GM23338 (cell line): ENCODE data around the gene EXOSC7. TPM values are rescaled to one million over a fixed set of nuclear protein-coding genes. Genes with fewer than 3 reads are reported as not detected.

Source experiments
- ATAC-seq: fragments of 200-7000 bp; cut with Tn5 transposase; 3 replicates; pipeline ENCODE4 v1.9.1; 2020
- DNase-seq: peaks from one replicate; pipeline ENCODE4 v3.0.0-alpha.2; 2015; ENCODE audit warnings: low spot score
- H2AFZ ChIP-seq: fragments of 200-600 bp; sonication (generic); 2 replicates; pipeline ENCODE4 v1.8.0; 2016; ENCODE audit warnings: antibody characterized with exemption, mild to moderate bottlenecking, moderate library complexity
- H3F3A ChIP-seq: fragments of 200-600 bp; sonication (generic); replicated peaks from 2 replicates; pipeline ENCODE4 v1.8.0; 2017; ENCODE audit warnings: antibody characterized with exemption, mixed run types, low read depth
- H3K27ac ChIP-seq: fragments of 200-600 bp; sonication (generic); 2 replicates; pipeline ENCODE4 v1.6.1; 2016; ENCODE audit warnings: low read depth
- H3K27me3 ChIP-seq: fragments of 200-600 bp; sonication (generic); 2 replicates; pipeline ENCODE4 v1.8.0; 2016; ENCODE audit warnings: mild to moderate bottlenecking, mixed run types, moderate library complexity; ENCODE audit not compliant: insufficient read depth
- H3K36me3 ChIP-seq: fragments of 200-600 bp; sonication (generic); 2 replicates; pipeline ENCODE4 v1.8.0; 2016; ENCODE audit warnings: mild to moderate bottlenecking; ENCODE audit not compliant: insufficient read depth
- H3K4me1 ChIP-seq: fragments of 200-600 bp; sonication (generic); 2 replicates; pipeline ENCODE4 v1.8.0; 2016; ENCODE audit warnings: mild to moderate bottlenecking, moderate library complexity; ENCODE audit not compliant: insufficient read depth
- H3K4me2 ChIP-seq: fragments of 200-600 bp; sonication (generic); 2 replicates; pipeline ENCODE4 v1.7.1; 2017; ENCODE audit warnings: mixed run types
- H3K4me3 ChIP-seq: fragments of 200-600 bp; sonication (generic); 2 replicates; pipeline ENCODE4 v1.6.1; 2016; ENCODE audit warnings: mixed run types
- H3K79me2 ChIP-seq: fragments of 200-600 bp; sonication (generic); replicated peaks from 2 replicates; pipeline ENCODE4 v1.8.0; 2017; ENCODE audit warnings: mild to moderate bottlenecking; ENCODE audit not compliant: insufficient read depth
- H3K9me2 ChIP-seq: fragments of 200-600 bp; sonication (generic); 2 replicates; pipeline ENCODE4 v1.8.0; 2017; ENCODE audit not compliant: insufficient read depth
- H4K20me1 ChIP-seq: fragments of 200-600 bp; sonication (generic); replicated peaks from 2 replicates; pipeline ENCODE4 v1.8.0; 2017; ENCODE audit warnings: mild to moderate bottlenecking; ENCODE audit not compliant: insufficient read depth
- H3K27ac Mint-ChIP-seq: 2 replicates; pipeline ENCODE4 v1.8.0; 2020; ENCODE audit warnings: inconsistent platforms, mild to moderate bottlenecking, moderate library complexity, mixed read lengths
- H3K27me3 Mint-ChIP-seq: 3 replicates; pipeline ENCODE4 v1.8.0; 2022; ENCODE audit warnings: low read depth, mild to moderate bottlenecking, moderate library complexity, mixed read lengths, inconsistent platforms; ENCODE audit not compliant: insufficient read depth, poor library complexity
- H3K36me3 Mint-ChIP-seq: 3 replicates; pipeline ENCODE4 v1.8.0; 2021; ENCODE audit warnings: low read depth, mild to moderate bottlenecking, inconsistent platforms, moderate library complexity, mixed read lengths
- H3K4me1 Mint-ChIP-seq: 3 replicates; pipeline ENCODE4 v1.8.0; 2020; ENCODE audit warnings: mild to moderate bottlenecking, inconsistent platforms, mixed read lengths
- H3K4me3 Mint-ChIP-seq: 3 replicates; pipeline ENCODE4 v1.8.0; 2021; ENCODE audit warnings: moderate library complexity, mild to moderate bottlenecking, inconsistent platforms, mixed read lengths
- H3K9me3 Mint-ChIP-seq: 3 replicates; pipeline ENCODE4 v1.8.0; 2020; ENCODE audit warnings: moderate library complexity, mild to moderate bottlenecking, inconsistent platforms, mixed read lengths
- CREB1 ChIP-seq: fragments of 250-450 bp; sonication (Bioruptor Pico); IDR thresholded peaks from 2 replicates; pipeline ENCODE4 v1.5.0; 2020; ENCODE audit warnings: low read depth, mild to moderate bottlenecking, moderate library complexity
- EZH2 ChIP-seq: fragments of 200-600 bp; sonication (generic); IDR thresholded peaks from one replicate; pipeline ENCODE4 v1.8.0; 2017; ENCODE audit warnings: antibody characterized with exemption, mild to moderate bottlenecking, low read depth; ENCODE audit not compliant: unreplicated experiment
- EZH2phosphoT487 ChIP-seq: fragments of 200-600 bp; sonication (generic); IDR thresholded peaks from one replicate; pipeline ENCODE4 v1.8.1; 2018; ENCODE audit warnings: antibody characterized with exemption; ENCODE audit not compliant: unreplicated experiment
- JUNB ChIP-seq: IDR thresholded peaks from one replicate; pipeline ENCODE4 v1.6.1; 2016; ENCODE audit warnings: antibody characterized with exemption; ENCODE audit not compliant: unreplicated experiment
- NANOG ChIP-seq: IDR thresholded peaks from 2 replicates; pipeline ENCODE4 v1.6.1; 2016; ENCODE audit warnings: antibody characterized with exemption, borderline replicate concordance
- POLR2AphosphoS5 ChIP-seq: IDR thresholded peaks from 2 replicates; pipeline ENCODE4 v1.6.1; 2016; ENCODE audit warnings: antibody characterized with exemption, low read depth
- STAT1 ChIP-seq: IDR thresholded peaks from one replicate; pipeline ENCODE4 v1.6.1; 2016; ENCODE audit warnings: antibody characterized with exemption; ENCODE audit not compliant: unreplicated experiment
- ZNF114 ChIP-seq: fragments of 250-450 bp; sonication (Bioruptor Pico); IDR thresholded peaks from 2 replicates; pipeline ENCODE4 v1.5.0; 2020; ENCODE audit warnings: mild to moderate bottlenecking, moderate library complexity
- ZNF331 ChIP-seq: fragments of 250-450 bp; sonication (Bioruptor Pico); IDR thresholded peaks from 2 replicates; pipeline ENCODE4 v1.5.0; 2020; ENCODE audit warnings: low read depth, mild to moderate bottlenecking, moderate library complexity
- polyA plus RNA-seq: library from polyadenylated mRNA; unstranded; fragments of >200 nt; fragmentation: Nextera tagmentation; extraction: Ambion mirVana; gene quantifications from 2 replicates; pipeline ENCODE4 v1.2.1, GENCODE V29; 2016
- total RNA-seq: library from RNA; depleted of rRNA; stranded (reverse); fragments of >200 nt; shearing (Covaris generic); gene quantifications from 2 replicates; pipeline ENCODE4 v1.2.3, GENCODE V29; 2014
- TF ChIP-seq, protein P1 (sequence below): IDR thresholded peaks from one replicate; pipeline ENCODE4 v1.6.1; 2018; ENCODE audit warnings: antibody characterized with exemption; ENCODE audit not compliant: unreplicated experiment
- TF ChIP-seq, protein P2 (sequence below), 2 experiments: fragments of 200-600 bp in 1 of 2; sonication (generic) in 1 of 2; conservative IDR thresholded peaks; 2 replicates each; pipeline versions ENCODE4 v1.5.1 to v1.6.1; 2016 to 2017; ENCODE audit warnings: antibody characterized with exemption in 2 of 2, low read depth in 2 of 2, mild to moderate bottlenecking in 2 of 2, moderate library complexity in 1 of 2
- TF ChIP-seq, protein P3 (sequence below): fragments of 250-450 bp; sonication (Bioruptor Pico); IDR thresholded peaks from 2 replicates; pipeline ENCODE4 v1.5.0; 2020; ENCODE audit warnings: mild to moderate bottlenecking, moderate library complexity
- TF ChIP-seq, protein P4 (sequence below): IDR thresholded peaks from 2 replicates; pipeline ENCODE4 v1.6.1; 2016; ENCODE audit warnings: antibody characterized with exemption

EXOSC7 gene
- total and polyA plus RNA-seq, 2 experiments from 2014 or later: 84.8 to 120 TPM

DNA sequence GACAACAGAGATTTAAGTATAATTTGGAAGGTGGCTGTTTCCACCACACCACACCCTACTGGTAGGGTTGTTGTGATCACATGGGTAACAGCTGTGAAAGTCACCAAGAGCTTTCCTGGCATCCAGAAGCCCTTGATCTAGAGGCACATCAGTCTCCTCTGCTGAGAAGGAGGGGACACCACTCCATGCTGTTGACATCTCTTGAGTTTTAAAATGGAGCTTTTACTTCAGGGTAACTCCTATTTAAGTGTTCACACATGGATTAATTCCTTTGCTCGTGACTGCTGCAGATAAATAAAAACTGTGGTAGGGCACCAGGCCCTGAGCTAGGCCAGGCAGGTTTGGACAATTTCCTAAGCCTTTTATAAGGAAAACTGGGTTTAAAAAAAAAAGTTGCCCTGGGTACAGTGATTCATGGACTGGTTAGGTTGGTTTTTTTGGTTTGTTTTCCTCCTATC lies 7.5 kb downstream of the EXOSC7 start:
- Mint-ChIP-seq H3K4me3 (no peak overlapping the region), H3K27ac (no peak overlapping the region), H3K27me3 (peaks cover 3% of the 10 kb centered on the region), H3K36me3 (peaks cover 48% of the 10 kb centered on the region), H3K9me3 (peaks cover 24% of the 10 kb centered on the region), H3K4me1 (peaks cover 16% of the 10 kb centered on the region)
- no peaks in the 10 kb centered on the region for H3K27me3 ChIP-seq
- ATAC-seq (no peak), DNase-seq (no peak)
- H3K4me3 ChIP-seq: no peak overlapping the region
- H3K4me1 ChIP-seq: peaks cover 2% of the 10 kb centered on the region
- no peak overlapping the region for H3K27ac ChIP-seq
- no peaks in the 10 kb centered on the region for H3F3A ChIP-seq
- H3K9me2 ChIP-seq: peaks cover under 1% of the 10 kb centered on the region; the same call in 1 of the 2 replicates
- H3K4me2 ChIP-seq: no peak overlapping the region
- H3K36me3 ChIP-seq: no peaks in the 10 kb centered on the region; the same call in 1 of the 2 replicates
- TF ChIP-seq JUNB (no peak), NANOG (no peak), STAT1 (no peak), ZNF331 (CRISPR knock-in tag) (no peak), EZH2 (no peak), ZNF114 (CRISPR knock-in tag) (no peak), EZH2phosphoT487 (no peak), POLR2AphosphoS5 (no peak), CREB1 (no peak)
- TF ChIP-seq, protein P1, sequence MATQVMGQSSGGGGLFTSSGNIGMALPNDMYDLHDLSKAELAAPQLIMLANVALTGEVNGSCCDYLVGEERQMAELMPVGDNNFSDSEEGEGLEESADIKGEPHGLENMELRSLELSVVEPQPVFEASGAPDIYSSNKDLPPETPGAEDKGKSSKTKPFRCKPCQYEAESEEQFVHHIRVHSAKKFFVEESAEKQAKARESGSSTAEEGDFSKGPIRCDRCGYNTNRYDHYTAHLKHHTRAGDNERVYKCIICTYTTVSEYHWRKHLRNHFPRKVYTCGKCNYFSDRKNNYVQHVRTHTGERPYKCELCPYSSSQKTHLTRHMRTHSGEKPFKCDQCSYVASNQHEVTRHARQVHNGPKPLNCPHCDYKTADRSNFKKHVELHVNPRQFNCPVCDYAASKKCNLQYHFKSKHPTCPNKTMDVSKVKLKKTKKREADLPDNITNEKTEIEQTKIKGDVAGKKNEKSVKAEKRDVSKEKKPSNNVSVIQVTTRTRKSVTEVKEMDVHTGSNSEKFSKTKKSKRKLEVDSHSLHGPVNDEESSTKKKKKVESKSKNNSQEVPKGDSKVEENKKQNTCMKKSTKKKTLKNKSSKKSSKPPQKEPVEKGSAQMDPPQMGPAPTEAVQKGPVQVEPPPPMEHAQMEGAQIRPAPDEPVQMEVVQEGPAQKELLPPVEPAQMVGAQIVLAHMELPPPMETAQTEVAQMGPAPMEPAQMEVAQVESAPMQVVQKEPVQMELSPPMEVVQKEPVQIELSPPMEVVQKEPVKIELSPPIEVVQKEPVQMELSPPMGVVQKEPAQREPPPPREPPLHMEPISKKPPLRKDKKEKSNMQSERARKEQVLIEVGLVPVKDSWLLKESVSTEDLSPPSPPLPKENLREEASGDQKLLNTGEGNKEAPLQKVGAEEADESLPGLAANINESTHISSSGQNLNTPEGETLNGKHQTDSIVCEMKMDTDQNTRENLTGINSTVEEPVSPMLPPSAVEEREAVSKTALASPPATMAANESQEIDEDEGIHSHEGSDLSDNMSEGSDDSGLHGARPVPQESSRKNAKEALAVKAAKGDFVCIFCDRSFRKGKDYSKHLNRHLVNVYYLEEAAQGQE: no peak
- TF ChIP-seq, protein P2, sequence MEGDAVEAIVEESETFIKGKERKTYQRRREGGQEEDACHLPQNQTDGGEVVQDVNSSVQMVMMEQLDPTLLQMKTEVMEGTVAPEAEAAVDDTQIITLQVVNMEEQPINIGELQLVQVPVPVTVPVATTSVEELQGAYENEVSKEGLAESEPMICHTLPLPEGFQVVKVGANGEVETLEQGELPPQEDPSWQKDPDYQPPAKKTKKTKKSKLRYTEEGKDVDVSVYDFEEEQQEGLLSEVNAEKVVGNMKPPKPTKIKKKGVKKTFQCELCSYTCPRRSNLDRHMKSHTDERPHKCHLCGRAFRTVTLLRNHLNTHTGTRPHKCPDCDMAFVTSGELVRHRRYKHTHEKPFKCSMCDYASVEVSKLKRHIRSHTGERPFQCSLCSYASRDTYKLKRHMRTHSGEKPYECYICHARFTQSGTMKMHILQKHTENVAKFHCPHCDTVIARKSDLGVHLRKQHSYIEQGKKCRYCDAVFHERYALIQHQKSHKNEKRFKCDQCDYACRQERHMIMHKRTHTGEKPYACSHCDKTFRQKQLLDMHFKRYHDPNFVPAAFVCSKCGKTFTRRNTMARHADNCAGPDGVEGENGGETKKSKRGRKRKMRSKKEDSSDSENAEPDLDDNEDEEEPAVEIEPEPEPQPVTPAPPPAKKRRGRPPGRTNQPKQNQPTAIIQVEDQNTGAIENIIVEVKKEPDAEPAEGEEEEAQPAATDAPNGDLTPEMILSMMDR (conservative IDR thresholded peaks at IDR 0.05; ENCODE audit: low read depth in 2 of 2): no peak
- TF ChIP-seq, protein P3, sequence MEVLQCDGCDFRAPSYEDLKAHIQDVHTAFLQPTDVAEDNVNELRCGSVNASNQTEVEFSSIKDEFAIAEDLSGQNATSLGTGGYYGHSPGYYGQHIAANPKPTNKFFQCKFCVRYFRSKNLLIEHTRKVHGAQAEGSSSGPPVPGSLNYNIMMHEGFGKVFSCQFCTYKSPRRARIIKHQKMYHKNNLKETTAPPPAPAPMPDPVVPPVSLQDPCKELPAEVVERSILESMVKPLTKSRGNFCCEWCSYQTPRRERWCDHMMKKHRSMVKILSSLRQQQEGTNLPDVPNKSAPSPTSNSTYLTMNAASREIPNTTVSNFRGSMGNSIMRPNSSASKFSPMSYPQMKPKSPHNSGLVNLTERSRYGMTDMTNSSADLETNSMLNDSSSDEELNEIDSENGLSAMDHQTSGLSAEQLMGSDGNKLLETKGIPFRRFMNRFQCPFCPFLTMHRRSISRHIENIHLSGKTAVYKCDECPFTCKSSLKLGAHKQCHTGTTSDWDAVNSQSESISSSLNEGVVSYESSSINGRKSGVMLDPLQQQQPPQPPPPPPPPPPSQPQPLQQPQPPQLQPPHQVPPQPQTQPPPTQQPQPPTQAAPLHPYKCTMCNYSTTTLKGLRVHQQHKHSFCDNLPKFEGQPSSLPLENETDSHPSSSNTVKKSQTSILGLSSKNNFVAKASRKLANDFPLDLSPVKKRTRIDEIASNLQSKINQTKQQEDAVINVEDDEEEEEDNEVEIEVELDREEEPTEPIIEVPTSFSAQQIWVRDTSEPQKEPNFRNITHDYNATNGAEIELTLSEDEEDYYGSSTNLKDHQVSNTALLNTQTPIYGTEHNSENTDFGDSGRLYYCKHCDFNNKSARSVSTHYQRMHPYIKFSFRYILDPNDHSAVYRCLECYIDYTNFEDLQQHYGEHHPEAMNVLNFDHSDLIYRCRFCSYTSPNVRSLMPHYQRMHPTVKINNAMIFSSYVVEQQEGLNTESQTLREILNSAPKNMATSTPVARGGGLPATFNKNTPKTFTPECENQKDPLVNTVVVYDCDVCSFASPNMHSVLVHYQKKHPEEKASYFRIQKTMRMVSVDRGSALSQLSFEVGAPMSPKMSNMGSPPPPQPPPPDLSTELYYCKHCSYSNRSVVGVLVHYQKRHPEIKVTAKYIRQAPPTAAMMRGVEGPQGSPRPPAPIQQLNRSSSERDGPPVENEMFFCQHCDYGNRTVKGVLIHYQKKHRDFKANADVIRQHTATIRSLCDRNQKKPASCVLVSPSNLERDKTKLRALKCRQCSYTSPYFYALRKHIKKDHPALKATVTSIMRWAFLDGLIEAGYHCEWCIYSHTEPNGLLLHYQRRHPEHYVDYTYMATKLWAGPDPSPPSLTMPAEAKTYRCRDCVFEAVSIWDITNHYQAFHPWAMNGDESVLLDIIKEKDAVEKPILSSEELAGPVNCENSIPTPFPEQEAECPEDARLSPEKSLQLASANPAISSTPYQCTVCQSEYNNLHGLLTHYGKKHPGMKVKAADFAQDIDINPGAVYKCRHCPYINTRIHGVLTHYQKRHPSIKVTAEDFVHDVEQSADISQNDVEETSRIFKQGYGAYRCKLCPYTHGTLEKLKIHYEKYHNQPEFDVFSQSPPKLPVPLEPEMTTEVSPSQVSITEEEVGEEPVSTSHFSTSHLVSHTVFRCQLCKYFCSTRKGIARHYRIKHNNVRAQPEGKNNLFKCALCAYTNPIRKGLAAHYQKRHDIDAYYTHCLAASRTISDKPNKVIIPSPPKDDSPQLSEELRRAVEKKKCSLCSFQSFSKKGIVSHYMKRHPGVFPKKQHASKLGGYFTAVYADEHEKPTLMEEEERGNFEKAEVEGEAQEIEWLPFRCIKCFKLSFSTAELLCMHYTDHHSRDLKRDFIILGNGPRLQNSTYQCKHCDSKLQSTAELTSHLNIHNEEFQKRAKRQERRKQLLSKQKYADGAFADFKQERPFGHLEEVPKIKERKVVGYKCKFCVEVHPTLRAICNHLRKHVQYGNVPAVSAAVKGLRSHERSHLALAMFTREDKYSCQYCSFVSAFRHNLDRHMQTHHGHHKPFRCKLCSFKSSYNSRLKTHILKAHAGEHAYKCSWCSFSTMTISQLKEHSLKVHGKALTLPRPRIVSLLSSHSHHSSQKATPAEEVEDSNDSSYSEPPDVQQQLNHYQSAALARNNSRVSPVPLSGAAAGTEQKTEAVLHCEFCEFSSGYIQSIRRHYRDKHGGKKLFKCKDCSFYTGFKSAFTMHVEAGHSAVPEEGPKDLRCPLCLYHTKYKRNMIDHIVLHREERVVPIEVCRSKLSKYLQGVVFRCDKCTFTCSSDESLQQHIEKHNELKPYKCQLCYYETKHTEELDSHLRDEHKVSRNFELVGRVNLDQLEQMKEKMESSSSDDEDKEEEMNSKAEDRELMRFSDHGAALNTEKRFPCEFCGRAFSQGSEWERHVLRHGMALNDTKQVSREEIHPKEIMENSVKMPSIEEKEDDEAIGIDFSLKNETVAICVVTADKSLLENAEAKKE: no peak
- TF ChIP-seq, protein P4, sequence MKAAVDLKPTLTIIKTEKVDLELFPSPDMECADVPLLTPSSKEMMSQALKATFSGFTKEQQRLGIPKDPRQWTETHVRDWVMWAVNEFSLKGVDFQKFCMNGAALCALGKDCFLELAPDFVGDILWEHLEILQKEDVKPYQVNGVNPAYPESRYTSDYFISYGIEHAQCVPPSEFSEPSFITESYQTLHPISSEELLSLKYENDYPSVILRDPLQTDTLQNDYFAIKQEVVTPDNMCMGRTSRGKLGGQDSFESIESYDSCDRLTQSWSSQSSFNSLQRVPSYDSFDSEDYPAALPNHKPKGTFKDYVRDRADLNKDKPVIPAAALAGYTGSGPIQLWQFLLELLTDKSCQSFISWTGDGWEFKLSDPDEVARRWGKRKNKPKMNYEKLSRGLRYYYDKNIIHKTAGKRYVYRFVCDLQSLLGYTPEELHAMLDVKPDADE: no peak
- H3K79me2 ChIP-seq: peaks cover 95% of the 10 kb centered on the region
- no peak overlapping the region for H2AFZ ChIP-seq
- peaks cover 60% of the 10 kb centered on the region for H4K20me1 ChIP-seq
